GM23248 (cell line): ENCODE data around the gene SMIM14.

ENCODE experiments used
- EZH2 ChIP-seq: fragments of 200-600 bp; sonication (generic); IDR thresholded peaks from 2 replicates; pipeline ENCODE4 v1.6.1; 2018; ENCODE audit warnings: antibody characterized with exemption, mild to moderate bottlenecking; ENCODE audit not compliant: insufficient read depth, poor library complexity, severe bottlenecking
- EZH2phosphoT487 ChIP-seq: fragments of 200-600 bp; sonication (generic); IDR thresholded peaks from 2 replicates; pipeline ENCODE4 v1.6.1; 2018; ENCODE audit warnings: antibody characterized with exemption, moderate library complexity, mild to moderate bottlenecking, low read depth; ENCODE audit not compliant: insufficient read depth

DNA sequence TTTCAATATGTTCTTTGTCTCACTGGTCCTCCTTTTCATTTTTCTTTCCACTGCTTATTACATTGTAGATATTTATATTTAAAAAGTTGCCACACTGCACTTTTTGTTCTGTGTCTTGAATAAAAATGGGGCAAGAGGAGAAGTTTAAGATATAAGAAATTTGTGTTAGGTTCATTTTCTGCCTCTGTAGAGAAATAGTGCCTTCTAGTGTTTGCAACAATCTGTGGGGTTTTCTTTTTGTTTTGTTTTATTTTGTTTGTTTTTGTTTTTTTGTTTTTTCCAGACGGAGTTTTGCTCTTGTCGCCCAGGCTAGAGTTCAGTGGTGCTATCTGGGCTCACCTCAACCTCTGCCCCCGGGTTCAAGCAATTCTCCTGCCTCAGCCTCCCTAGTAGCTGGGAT, 20.1 kb upstream of the SMIM14 start:
- no peak for TF ChIP-seq EZH2
- TF ChIP-seq EZH2phosphoT487: no peak
